Mesendoderm (in vitro differentiated cells): ENCODE measurements around the gene PDZRN3.

Source experiments
- DNase-seq: peaks from one replicate; pipeline ENCODE4 v3.0.0; 2013
- H2AK5ac ChIP-seq: 2 replicates; pipeline ENCODE4 v1.6.1; 2013; ENCODE audit warnings: low read length, inconsistent platforms
- H2BK120ac ChIP-seq: 2 replicates; pipeline ENCODE4 v1.6.1; 2013; ENCODE audit warnings: low read depth, mild to moderate bottlenecking, low read length, moderate library complexity, mixed read lengths
- H2BK15ac ChIP-seq: replicated peaks from 2 replicates; pipeline ENCODE4 v1.6.1; 2013; ENCODE audit warnings: low read depth, mild to moderate bottlenecking, moderate library complexity
- H2BK5ac ChIP-seq: 2 replicates; pipeline ENCODE4 v1.6.1; 2013; ENCODE audit warnings: low read length, inconsistent platforms
- H3K18ac ChIP-seq: 2 replicates; pipeline ENCODE4 v1.6.1; 2013; ENCODE audit warnings: mild to moderate bottlenecking, low read length, mixed read lengths
- H3K23ac ChIP-seq: one replicate; pipeline ENCODE4 v1.6.1; 2013; ENCODE audit warnings: low read length
- H3K27ac ChIP-seq: 2 replicates; pipeline ENCODE4 v1.5.1; 2013; ENCODE audit warnings: low read depth, mild to moderate bottlenecking, inconsistent platforms, low read length, moderate library complexity
- H3K27me3 ChIP-seq: 2 replicates; pipeline ENCODE4 v1.6.1; 2013; ENCODE audit warnings: low read length, control low read depth, mild to moderate bottlenecking, inconsistent platforms; ENCODE audit not compliant: insufficient read depth, poor library complexity
- H3K36me3 ChIP-seq: 2 replicates; pipeline ENCODE4 v1.6.1; 2013; ENCODE audit warnings: low read length, inconsistent platforms; ENCODE audit not compliant: control insufficient read depth, insufficient read depth
- H3K4ac ChIP-seq: one replicate; pipeline ENCODE4 v1.6.1; 2013; ENCODE audit warnings: low read depth, mild to moderate bottlenecking, low read length, moderate library complexity
- H3K4me1 ChIP-seq: 2 replicates; pipeline ENCODE4 v1.6.1; 2013; ENCODE audit warnings: low read depth, low read length, inconsistent platforms; ENCODE audit not compliant: control insufficient read depth
- H3K4me2 ChIP-seq: 2 replicates; pipeline ENCODE4 v1.6.1; 2013; ENCODE audit warnings: low read length
- H3K4me3 ChIP-seq: 2 replicates; pipeline ENCODE4 v1.5.1; 2013; ENCODE audit warnings: mild to moderate bottlenecking, low read length
- H3K56ac ChIP-seq: one replicate; pipeline ENCODE4 v1.6.1; 2013; ENCODE audit warnings: low read length
- H3K79me1 ChIP-seq: 2 replicates; pipeline ENCODE4 v1.6.1; 2013; ENCODE audit warnings: low read length, inconsistent platforms
- H3K79me2 ChIP-seq: 2 replicates; pipeline ENCODE4 v1.6.1; 2013; ENCODE audit warnings: mild to moderate bottlenecking, low read length; ENCODE audit not compliant: control insufficient read depth, insufficient read depth
- H3K9ac ChIP-seq: 2 replicates; pipeline ENCODE4 v1.6.1; 2013; ENCODE audit warnings: low read length, inconsistent platforms
- H4K5ac ChIP-seq: one replicate; pipeline ENCODE4 v1.6.1; 2013; ENCODE audit warnings: low read length
- H4K8ac ChIP-seq: one replicate; pipeline ENCODE4 v1.6.1; 2013; ENCODE audit warnings: low read depth, mild to moderate bottlenecking, control low read depth, low read length, moderate library complexity
- WGBS: extraction: QIAGEN DNeasy Blood & Tissue Kit; methylation state at CpG from one replicate; pipeline ENCODE4 v1.1.7; 2013; ENCODE audit warnings: low lambda C conversion rate, missing lambda C conversion rate; ENCODE audit not compliant: insufficient coverage; ENCODE audit errors: extremely low coverage; 5-methylcytosine and 5-hydroxymethylcytosine counted together

Gene PDZRN3

GRCh38 chr3:73498764-73499622 lies 125.7 kb downstream of the PDZRN3 start:
- Histone ChIP-seq H3K79me2 (no peaks in the 10 kb centered on the region), H3K23ac (no peak overlapping the region), H3K56ac (no peak overlapping the region), H4K8ac (no peak overlapping the region), H3K4me1 (peaks cover 2% of the 10 kb centered on the region), H4K5ac (no peak overlapping the region), H3K27me3 (no peaks in the 10 kb centered on the region), H2BK5ac (no peak overlapping the region), H3K4me2 (no peak overlapping the region), H3K27ac (no peak overlapping the region), H3K4ac (no peak overlapping the region), H3K36me3 (no peaks in the 10 kb centered on the region), H3K4me3 (no peak overlapping the region), H3K18ac (no peak overlapping the region), H3K79me1 (no peaks in the 10 kb centered on the region), H3K9ac (no peak overlapping the region), H2BK120ac (no peak overlapping the region), H2AK5ac (no peak overlapping the region), H2BK15ac (no peak overlapping the region)
- WGBS = no CpG with 5 or more reads among the region's 23 CpGs
- DNase-seq = no peak

- H3K36me3 ChIP-seq = no peaks in the 10 kb centered on the region
- H4K5ac ChIP-seq = no peak overlapping the region
- H3K23ac ChIP-seq = no peak overlapping the region
- H3K18ac ChIP-seq = peak overlapping the region; percentile 90
- no peak overlapping the region for H2BK5ac ChIP-seq
- peaks cover 5% of the 10 kb centered on the region for H3K4me1 ChIP-seq
- H3K27me3 ChIP-seq = no peaks in the 10 kb centered on the region
- no peak overlapping the region for H4K8ac ChIP-seq
- no peak overlapping the region for H3K4me3 ChIP-seq
- H3K79me1 ChIP-seq = no peaks in the 10 kb centered on the region
- H2BK15ac ChIP-seq = no peak overlapping the region
- H3K4me2 ChIP-seq = no peak overlapping the region
- H3K9ac ChIP-seq = no peak overlapping the region
- DNase-seq = no peak
- no peak overlapping the region for H3K4ac ChIP-seq
- H3K56ac ChIP-seq = no peak overlapping the region
- no peak overlapping the region for H2AK5ac ChIP-seq
- H3K79me2 ChIP-seq = no peaks in the 10 kb centered on the region
- H2BK120ac ChIP-seq = peak overlapping the region; percentile 61
- WGBS = no CpG with 5 or more reads among the region's 13 CpGs
- no peak overlapping the region for H3K27ac ChIP-seq
Measured at GRCh38 chr3:73497646-73498406, 126.9 kb downstream of the PDZRN3 start.

GRCh38 chr3:73493543-73494308 lies 131.0 kb downstream of the PDZRN3 start:
- no peak overlapping the region for H4K8ac ChIP-seq
- DNase-seq = peak; percentile 68
- H3K27ac ChIP-seq = no peak overlapping the region
- H2BK5ac ChIP-seq = no peak overlapping the region
- no peak overlapping the region for H3K4me3 ChIP-seq
- H3K79me2 ChIP-seq = no peaks in the 10 kb centered on the region
- H3K56ac ChIP-seq = peak overlapping the region; percentile 28
- H2AK5ac ChIP-seq = no peak overlapping the region
- WGBS = no CpG with 5 or more reads among the region's 7 CpGs
- H3K36me3 ChIP-seq = no peaks in the 10 kb centered on the region
- H3K27me3 ChIP-seq = no peaks in the 10 kb centered on the region
- no peak overlapping the region for H2BK15ac ChIP-seq
- peak overlapping the region; percentile 40 for H3K18ac ChIP-seq
- no peak overlapping the region for H3K4ac ChIP-seq
- H2BK120ac ChIP-seq = no peak overlapping the region
- H3K9ac ChIP-seq = no peak overlapping the region
- H3K79me1 ChIP-seq = no peaks in the 10 kb centered on the region
- H4K5ac ChIP-seq = no peak overlapping the region
- H3K23ac ChIP-seq = no peak overlapping the region
- H3K4me2 ChIP-seq = no peak overlapping the region
- H3K4me1 ChIP-seq = peaks cover 16% of the 10 kb centered on the region

GRCh38 chr3:73492186-73492585 lies 132.6 kb downstream of the PDZRN3 start:
- H2BK120ac ChIP-seq = no peak overlapping the region
- no peak for DNase-seq

GRCh38 chr3:73491287-73491662 lies 133.5 kb downstream of the PDZRN3 start:
- no peak overlapping the region for H2BK120ac ChIP-seq
- no peak overlapping the region for H3K23ac ChIP-seq
- H3K36me3 ChIP-seq = no peaks in the 10 kb centered on the region
- no peaks in the 10 kb centered on the region for H3K79me1 ChIP-seq
- no peak overlapping the region for H2AK5ac ChIP-seq
- H3K4me3 ChIP-seq = no peak overlapping the region
- peaks cover 14% of the 10 kb centered on the region for H3K4me1 ChIP-seq
- no peak overlapping the region for H3K9ac ChIP-seq
- DNase-seq = no peak
- peak overlapping the region; percentile 2 for H3K4ac ChIP-seq
- H4K8ac ChIP-seq = no peak overlapping the region
- H4K5ac ChIP-seq = no peak overlapping the region
- no peak overlapping the region for H2BK15ac ChIP-seq
- H3K79me2 ChIP-seq = no peaks in the 10 kb centered on the region
- H2BK5ac ChIP-seq = no peak overlapping the region
- no peak overlapping the region for H3K56ac ChIP-seq
- peak overlapping the region; percentile 45 for H3K18ac ChIP-seq
- peak overlapping the region; percentile 64 for H3K27ac ChIP-seq
- no peaks in the 10 kb centered on the region for H3K27me3 ChIP-seq
- no peak overlapping the region for H3K4me2 ChIP-seq

More at GRCh38 chr3:73492186-73492585, 132.6 kb downstream of the PDZRN3 start:
- Histone ChIP-seq H3K79me1 (no peaks in the 10 kb centered on the region), H3K4me3 (no peak overlapping the region), H3K27me3 (no peaks in the 10 kb centered on the region), H3K27ac (no peak overlapping the region), H2AK5ac (peak overlapping the region; percentile 1), H2BK15ac (no peak overlapping the region), H4K5ac (no peak overlapping the region), H3K4ac (no peak overlapping the region), H3K4me2 (no peak overlapping the region), H3K23ac (no peak overlapping the region), H3K79me2 (no peaks in the 10 kb centered on the region), H3K4me1 (peaks cover 16% of the 10 kb centered on the region), H3K56ac (no peak overlapping the region), H3K9ac (no peak overlapping the region), H3K18ac (no peak overlapping the region), H3K36me3 (no peaks in the 10 kb centered on the region), H2BK5ac (no peak overlapping the region), H4K8ac (no peak overlapping the region)
- no CpG with 5 or more reads among the region's 5 CpGs for WGBS
